ENCODE data around the gene ZNF283. TPM values are rescaled to one million over a fixed set of nuclear protein-coding genes. Genes with fewer than 3 reads are reported as not detected.
"Not testable (repeated sequence)": the region's sequence is repeated elsewhere in the genome, so short reads cannot be mapped to it uniquely, and the experiment has no call there.

ZNF283 gene
- total and polyA plus RNA-seq, 2 donors (not counting 1 experiment from before 2014, with no cell fraction given), result 2.1 to 20.8 TPM

- Mint-ChIP-seq H3K9me3 (ENCODE audit: insufficient read depth) (peaks cover 28% of the 10 kb centered on the region), H3K4me1 (no peaks in the 10 kb centered on the region), H3K27ac (no peak overlapping the region), H3K4me3 (no peak overlapping the region), H3K27me3 (no peaks in the 10 kb centered on the region)
- no peak overlapping the region for H3K4me2 ChIP-seq (replicated peaks; ENCODE audit: low read depth, low read length, poor library complexity, severe bottlenecking)
- ChIA-PET POLR2A (no interaction called here), CTCF (no interaction called here)
- H3K9me3 ChIP-seq (ENCODE audit: control extremely low read depth in 1 of 3, control insufficient read depth in 2 of 3, insufficient read depth in 1 of 3, low read length in 2 of 3), result peaks cover 23 to 68% (median 30%) of the 10 kb centered on the region in 3 donors
- DNase-seq (no peak), ATAC-seq (ENCODE audit: low read depth) (no peak)
- no peaks in the 10 kb centered on the region for H3K79me2 ChIP-seq (ENCODE audit: control insufficient read depth, insufficient read depth, low read length)
- H3K36me3 ChIP-seq (replicated peaks in 1 of 2; ENCODE audit: control extremely low read depth in 1 of 2, control insufficient read depth in 1 of 2, extremely low read depth in 1 of 2, insufficient read depth in 2 of 2, low read length in 1 of 2), result peaks cover 0 to 8% of the 10 kb centered on the region in 2 experiments
- no peak overlapping the region for H2AFZ ChIP-seq (ENCODE audit: insufficient read depth, low read depth, low read length, poor library complexity, severe bottlenecking)
- H3K4me3 ChIP-seq (ENCODE audit: control extremely low read depth in 1 of 5, extremely low read depth in 1 of 5, insufficient read depth in 1 of 5, low read depth in 2 of 5, low read length in 4 of 5), result no peak overlapping the region
- H3K4me1 ChIP-seq (ENCODE audit: control insufficient read depth in 2 of 2, insufficient read depth in 2 of 2, low read length in 2 of 2), result no peaks in the 10 kb centered on the region
- no peak overlapping the region for H3K9ac ChIP-seq (ENCODE audit: low read length)
- intact Hi-C loops (cut with micrococcal nuclease), result no loop called here
- TF ChIP-seq CTCF (IDR thresholded peaks at IDR 0.05) (no peak), EZH2 (IDR thresholded peaks at IDR 0.05; ENCODE audit: borderline replicate concordance, insufficient read depth, low read depth, low read length, poor library complexity, severe bottlenecking) (no peak)
- H3K27me3 ChIP-seq (replicated peaks in 1 of 4; ENCODE audit: control extremely low read depth in 1 of 4, control insufficient read depth in 3 of 4, insufficient read depth in 4 of 4, low read length in 3 of 4), result no peaks in the 10 kb centered on the region
- H3K27ac ChIP-seq (ENCODE audit: low read length in 2 of 2), result no peak overlapping the region
- no peaks in the 10 kb centered on the region for H4K20me1 ChIP-seq (ENCODE audit: control insufficient read depth, insufficient read depth, low read length, poor library complexity, severe bottlenecking)
These were observed 21.7 kb downstream of the ZNF283 start for GRCh38 chr19:43848821-43849220.

- ATAC-seq (ENCODE audit: low read depth), result no peak
- Histone ChIP-seq H3K4me3 (ENCODE audit: control extremely low read depth in 1 of 5, extremely low read depth in 1 of 5, insufficient read depth in 1 of 5, low read depth in 2 of 5, low read length in 4 of 5) (peak overlapping the region in 1 of 5 experiments; percentile 12), H3K36me3 (replicated peaks in 1 of 2; ENCODE audit: control extremely low read depth in 1 of 2, control insufficient read depth in 1 of 2, extremely low read depth in 1 of 2, insufficient read depth in 2 of 2, low read length in 1 of 2) (no peaks in the 10 kb centered on the region), H3K9ac (ENCODE audit: low read length) (no peak overlapping the region), H3K4me2 (replicated peaks; ENCODE audit: low read depth, low read length, poor library complexity, severe bottlenecking) (no peak overlapping the region), H3K4me1 (ENCODE audit: control insufficient read depth in 2 of 2, insufficient read depth in 2 of 2, low read length in 2 of 2) (no peaks in the 10 kb centered on the region), H3K27ac (ENCODE audit: low read length in 2 of 2) (no peak overlapping the region), H3K79me2 (ENCODE audit: control insufficient read depth, insufficient read depth, low read length) (no peaks in the 10 kb centered on the region), H2AFZ (ENCODE audit: insufficient read depth, low read depth, low read length, poor library complexity, severe bottlenecking) (no peak overlapping the region), H4K20me1 (ENCODE audit: control insufficient read depth, insufficient read depth, low read length, poor library complexity, severe bottlenecking) (no peaks in the 10 kb centered on the region), H3K9me3 (ENCODE audit: control extremely low read depth in 1 of 3, control insufficient read depth in 2 of 3, insufficient read depth in 1 of 3, low read length in 2 of 3) (peaks cover 16 to 70% (median 28%) of the 10 kb centered on the region in 3 donors), H3K27me3 (replicated peaks in 1 of 4; ENCODE audit: control extremely low read depth in 1 of 4, control insufficient read depth in 3 of 4, insufficient read depth in 4 of 4, low read length in 3 of 4) (no peaks in the 10 kb centered on the region)
- Mint-ChIP-seq H3K4me1 (no peaks in the 10 kb centered on the region), H3K4me3 (no peak overlapping the region), H3K27ac (no peak overlapping the region), H3K9me3 (ENCODE audit: insufficient read depth) (peaks cover 41% of the 10 kb centered on the region), H3K27me3 (no peaks in the 10 kb centered on the region)
- intact Hi-C loops (cut with micrococcal nuclease), result no loop called here
- CTCF ChIA-PET, result no interaction called here
- TF ChIP-seq CTCF (IDR thresholded peaks at IDR 0.05) (no peak), EZH2 (IDR thresholded peaks at IDR 0.05; ENCODE audit: borderline replicate concordance, insufficient read depth, low read depth, low read length, poor library complexity, severe bottlenecking) (no peak)
- WGBS (ENCODE audit: insufficient coverage), result no CpG with 5 or more reads among the region's 2 CpGs
- POLR2A ChIA-PET, result no interaction called here
- DNase-seq, result no peak
These were observed 31.1 kb downstream of the ZNF283 start for GRCh38 chr19:43858174-43858573.

- H3K9me3 ChIP-seq (ENCODE audit: control extremely low read depth in 1 of 3, control insufficient read depth in 2 of 3, insufficient read depth in 1 of 3, low read length in 2 of 3), result peaks cover 15 to 53% (median 23%) of the 10 kb centered on the region in 3 donors
- POLR2A ChIA-PET, result not testable (repeated sequence)
These were observed 39.8 kb downstream of the ZNF283 start for GRCh38 chr19:43866923-43867322.

More at GRCh38 chr19:43866923-43867322, 39.8 kb downstream of the ZNF283 start:
- H3K4me1 Mint-ChIP-seq; H3K79me2 ChIP-seq (ENCODE audit: control insufficient read depth, insufficient read depth, low read length); DNase-seq; CTCF ChIA-PET; H3K27ac Mint-ChIP-seq; H4K20me1 ChIP-seq (ENCODE audit: control insufficient read depth, insufficient read depth, low read length, poor library complexity, severe bottlenecking); H3K4me3 Mint-ChIP-seq; H3K27me3 Mint-ChIP-seq; H3K27ac ChIP-seq (ENCODE audit: low read length in 2 of 2); H3K4me3 ChIP-seq (ENCODE audit: control extremely low read depth in 1 of 5, extremely low read depth in 1 of 5, insufficient read depth in 1 of 5, low read depth in 2 of 5, low read length in 4 of 5); H2AFZ ChIP-seq (ENCODE audit: insufficient read depth, low read depth, low read length, poor library complexity, severe bottlenecking); intact Hi-C loops (cut with micrococcal nuclease); H3K4me2 ChIP-seq (replicated peaks; ENCODE audit: low read depth, low read length, poor library complexity, severe bottlenecking); ATAC-seq (ENCODE audit: low read depth); H3K9ac ChIP-seq (ENCODE audit: low read length); H3K4me1 ChIP-seq (ENCODE audit: control insufficient read depth in 2 of 2, insufficient read depth in 2 of 2, low read length in 2 of 2); H3K27me3 ChIP-seq (replicated peaks in 1 of 4; ENCODE audit: control extremely low read depth in 1 of 4, control insufficient read depth in 3 of 4, insufficient read depth in 4 of 4, low read length in 3 of 4); H3K36me3 ChIP-seq (replicated peaks in 1 of 2; ENCODE audit: control extremely low read depth in 1 of 2, control insufficient read depth in 1 of 2, extremely low read depth in 1 of 2, insufficient read depth in 2 of 2, low read length in 1 of 2): not testable (repeated sequence)
- WGBS (ENCODE audit: insufficient coverage), result 96% methylated on average over 16 of the region's 28 CpGs
- peaks cover 14% of the 10 kb centered on the region for H3K9me3 Mint-ChIP-seq (ENCODE audit: insufficient read depth)
